Upper lobe of left lung (tissue), 6 donors: Measurements from ENCODE around the gene GAGE12J. TPM values are rescaled to one million over a fixed set of nuclear protein-coding genes. Genes with fewer than 3 reads are reported as not detected.
A peak's percentile ranks its signal among the peaks of the same experiment; 100 is the strongest.
"Not testable (repeated sequence)": the region's sequence is repeated elsewhere in the genome, so short reads cannot be mapped to it uniquely, and the experiment has no call there.

Source experiments
- ATAC-seq, 2 donors: fragments of 200-7000 bp; cut with Tn5 transposase; one replicate each; pipeline ENCODE4 v1.9.1; 2022; ENCODE audit warnings: mild to moderate bottlenecking in 2 of 2, moderate library complexity in 2 of 2; ENCODE audit not compliant: low FRiP score in 2 of 2
- DNase-seq, 2 donors: peaks; one replicate each; pipeline ENCODE4 v3.0.0-alpha.2; 2019 to 2020
- H3K27ac ChIP-seq, 4 donors: fragments of 200-600 bp; sonication (generic); one replicate each; pipeline ENCODE4 v1.5.1; 2016 to 2019
- H3K27me3 ChIP-seq, 4 donors: fragments of 200-600 bp; sonication (generic); one replicate each; pipeline ENCODE4 v1.5.1; 2017 to 2019
- H3K36me3 ChIP-seq, 4 donors: fragments of 200-600 bp; sonication (generic); one replicate each; pipeline ENCODE4 v1.5.1; 2016 to 2019
- H3K4me1 ChIP-seq, 4 donors: fragments of 200-600 bp; sonication (generic); one replicate each; pipeline ENCODE4 v1.5.1; 2018 to 2019
- H3K4me3 ChIP-seq, 4 donors: fragments of 200-600 bp; sonication (generic); one replicate each; pipeline ENCODE4 v1.5.1; 2017 to 2019; ENCODE audit warnings: mild to moderate bottlenecking in 2 of 4, moderate library complexity in 1 of 4
- H3K9me3 ChIP-seq, 4 donors: fragments of 200-600 bp; sonication (generic); one replicate each; pipeline ENCODE4 v1.5.1; 2018 to 2019
- EP300 ChIP-seq, 4 donors: sonication (generic); formaldehyde crosslinking; IDR thresholded peaks; one replicate each; pipeline ENCODE4 v1.5.1; 2017; ENCODE audit warnings: antibody characterized with exemption in 4 of 4, control low read depth in 2 of 4
- POLR2A ChIP-seq, 4 donors: fragments of 450-650 bp; IDR thresholded peaks; one replicate each; pipeline ENCODE4 v1.5.1; 2016 to 2017; ENCODE audit warnings: antibody characterized with exemption in 4 of 4, mild to moderate bottlenecking in 2 of 4
- POLR2AphosphoS5 ChIP-seq, 2 donors: sonication (generic); formaldehyde crosslinking; IDR thresholded peaks; one replicate each; pipeline ENCODE4 v1.5.1; 2017; ENCODE audit warnings: antibody characterized with exemption in 2 of 2
- WGBS, 2 donors: methylation state at CpG; one replicate each; pipeline ENCODE4 v1.1.5; 2017 to 2018; 5-methylcytosine and 5-hydroxymethylcytosine counted together
- total RNA-seq, 6 donors: library from RNA; depleted of rRNA in 4 of 6; stranded (reverse); fragments of >200 nt in 4 of 6; gene quantifications; one replicate each; pipeline versions ENCODE4 v1.1.0 to v1.2.1, GENCODE V29; 2016 to 2021
- TF ChIP-seq, protein P1 (sequence below), 6 experiments: fragments of 450-650 bp in 4 of 6; fragments of 200-600 bp in 2 of 6; sonication (generic) in 2 of 6; IDR thresholded peaks; one replicate each; pipeline ENCODE4 v1.5.1; 2016 to 2019; ENCODE audit warnings: antibody characterized with exemption in 6 of 6
- donor health status: DM: no; HTN: no; CAD: no; lungs with moderate emphysema.
- donor health status: DM: no; HTN: yes; CAD: no; lungs with severe emphysema.

The GAGE12J gene, protein sequence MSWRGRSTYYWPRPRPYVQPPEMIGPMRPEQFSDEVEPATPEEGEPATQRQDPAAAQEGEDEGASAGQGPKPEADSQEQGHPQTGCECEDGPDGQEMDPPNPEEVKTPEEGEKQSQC
- under 1 TPM in 1 of 6 donors, not detected in 5; 0.72 TPM for total RNA-seq

DNA sequence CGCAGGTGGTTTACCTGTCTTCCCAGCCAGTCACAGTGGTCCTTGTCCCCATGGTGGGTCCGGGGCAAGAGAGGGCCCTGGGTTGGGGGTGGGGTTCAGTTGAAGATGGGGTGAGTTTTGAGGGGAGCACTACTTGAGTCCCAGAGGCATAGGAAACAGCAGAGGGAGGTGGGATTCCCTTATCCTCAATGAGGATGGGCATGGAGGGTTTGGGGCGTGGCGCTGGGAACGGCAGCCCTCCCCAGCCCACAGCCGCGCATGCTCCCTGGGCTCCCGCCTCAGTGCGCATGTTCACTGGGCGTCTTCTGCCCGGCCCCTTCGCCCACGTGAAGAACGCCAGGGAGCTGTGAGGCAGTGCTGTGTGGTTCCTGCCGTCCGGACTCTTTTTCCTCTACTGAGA lies at the start of gene GAGE12J:
TSS of gene GAGE12J (plus strand) at position 301 of the 400 bp plus-strand sequence. CDS start 1,157 bp downstream, outside the sequence.
- DNase-seq, H3K27me3 ChIP-seq, H3K4me3 ChIP-seq, H3K27ac ChIP-seq, H3K9me3 ChIP-seq, H3K4me1 ChIP-seq, ATAC-seq, H3K36me3 ChIP-seq: not testable (repeated sequence)
- 100% methylated on average over 1 of the region's 16 CpGs; no CpG with 5 or more reads in 1 of the 2 donors for WGBS, 2 donors

DNA sequence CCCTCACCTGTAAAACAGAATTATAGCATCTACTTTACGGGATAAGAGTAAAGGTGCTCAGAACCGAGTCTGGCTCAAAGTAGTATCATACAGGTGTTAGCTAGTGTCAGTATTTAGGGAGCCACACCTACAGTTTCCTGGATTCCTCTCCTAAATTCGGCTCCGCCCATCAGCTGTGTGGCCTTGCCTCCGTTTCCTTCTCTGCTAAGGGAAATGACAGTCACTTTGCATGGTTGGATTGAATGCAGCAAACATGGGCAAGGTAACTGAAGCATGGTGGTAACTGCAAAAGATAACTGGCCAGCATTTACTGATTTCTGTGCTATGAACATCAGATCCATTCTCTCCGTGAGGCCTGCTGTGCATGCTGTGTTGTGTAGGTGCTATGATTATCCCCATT lies 49.4 kb upstream of the GAGE12J start:
- Histone ChIP-seq H3K36me3 (no peaks in the 10 kb centered on the region), H3K4me3 (no peak overlapping the region), H3K27ac (no peak overlapping the region), H3K27me3 (no peaks in the 10 kb centered on the region), H3K9me3 (peaks cover 0 to 7% (median 0%) of the 10 kb centered on the region in 4 donors), H3K4me1 (peaks cover 7 to 30% (median 20%) of the 10 kb centered on the region in 4 donors)
- WGBS, 2 donors: 51 to 54% methylated on average over 6 of the region's 6 CpGs
- TF ChIP-seq, protein P1, sequence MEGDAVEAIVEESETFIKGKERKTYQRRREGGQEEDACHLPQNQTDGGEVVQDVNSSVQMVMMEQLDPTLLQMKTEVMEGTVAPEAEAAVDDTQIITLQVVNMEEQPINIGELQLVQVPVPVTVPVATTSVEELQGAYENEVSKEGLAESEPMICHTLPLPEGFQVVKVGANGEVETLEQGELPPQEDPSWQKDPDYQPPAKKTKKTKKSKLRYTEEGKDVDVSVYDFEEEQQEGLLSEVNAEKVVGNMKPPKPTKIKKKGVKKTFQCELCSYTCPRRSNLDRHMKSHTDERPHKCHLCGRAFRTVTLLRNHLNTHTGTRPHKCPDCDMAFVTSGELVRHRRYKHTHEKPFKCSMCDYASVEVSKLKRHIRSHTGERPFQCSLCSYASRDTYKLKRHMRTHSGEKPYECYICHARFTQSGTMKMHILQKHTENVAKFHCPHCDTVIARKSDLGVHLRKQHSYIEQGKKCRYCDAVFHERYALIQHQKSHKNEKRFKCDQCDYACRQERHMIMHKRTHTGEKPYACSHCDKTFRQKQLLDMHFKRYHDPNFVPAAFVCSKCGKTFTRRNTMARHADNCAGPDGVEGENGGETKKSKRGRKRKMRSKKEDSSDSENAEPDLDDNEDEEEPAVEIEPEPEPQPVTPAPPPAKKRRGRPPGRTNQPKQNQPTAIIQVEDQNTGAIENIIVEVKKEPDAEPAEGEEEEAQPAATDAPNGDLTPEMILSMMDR (IDR thresholded peaks at IDR 0.05): no peak
- TF ChIP-seq POLR2A (IDR thresholded peaks at IDR 0.05): no peak
- TF ChIP-seq POLR2AphosphoS5 (IDR thresholded peaks at IDR 0.05): no peak
- no peak for TF ChIP-seq EP300 (IDR thresholded peaks at IDR 0.05)
- DNase-seq (no peak), ATAC-seq (no peak)

DNA sequence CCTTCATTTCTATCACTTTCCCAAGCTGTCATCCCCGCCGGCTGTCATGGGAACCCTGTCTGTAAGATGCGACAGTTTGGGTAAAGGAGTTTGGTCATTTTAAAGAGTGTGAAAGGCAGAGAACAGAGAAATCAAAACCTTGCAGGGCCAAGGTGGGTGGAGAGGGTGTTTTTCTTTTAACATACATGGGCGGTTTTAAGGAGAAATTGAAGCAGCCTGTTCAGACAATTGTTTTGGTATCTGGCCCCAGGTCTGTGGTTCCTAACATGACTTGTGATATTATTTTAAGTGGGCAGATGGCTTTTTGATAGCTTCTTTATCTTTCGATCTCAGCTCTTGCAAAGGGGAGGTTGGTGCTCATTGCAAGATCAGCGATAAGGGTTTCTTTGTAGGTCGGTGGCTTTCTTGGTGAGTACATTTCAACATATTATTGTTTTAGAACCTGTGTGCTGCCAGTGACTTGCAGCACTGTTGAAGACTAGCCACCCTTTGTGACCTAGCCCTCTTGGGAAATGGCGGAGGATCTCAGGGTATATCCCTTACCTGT lies 48.6 kb upstream of the GAGE12J start:
- Histone ChIP-seq H3K27me3 (no peaks in the 10 kb centered on the region), H3K27ac (no peak overlapping the region), H3K36me3 (no peaks in the 10 kb centered on the region), H3K9me3 (peaks cover 0 to 7% (median 0%) of the 10 kb centered on the region in 4 donors), H3K4me3 (no peak overlapping the region), H3K4me1 (peaks cover 7 to 30% (median 20%) of the 10 kb centered on the region in 4 donors)
- TF ChIP-seq POLR2AphosphoS5 (IDR thresholded peaks at IDR 0.05) (no peak), POLR2A (IDR thresholded peaks at IDR 0.05) (no peak), EP300 (IDR thresholded peaks at IDR 0.05) (no peak)
- TF ChIP-seq, protein P1 (IDR thresholded peaks at IDR 0.05): no peak
- WGBS, 2 donors: 69 to 81% methylated on average over 5 to 8 of the region's 8 CpGs
- DNase-seq (no peak), ATAC-seq (no peak)

DNA sequence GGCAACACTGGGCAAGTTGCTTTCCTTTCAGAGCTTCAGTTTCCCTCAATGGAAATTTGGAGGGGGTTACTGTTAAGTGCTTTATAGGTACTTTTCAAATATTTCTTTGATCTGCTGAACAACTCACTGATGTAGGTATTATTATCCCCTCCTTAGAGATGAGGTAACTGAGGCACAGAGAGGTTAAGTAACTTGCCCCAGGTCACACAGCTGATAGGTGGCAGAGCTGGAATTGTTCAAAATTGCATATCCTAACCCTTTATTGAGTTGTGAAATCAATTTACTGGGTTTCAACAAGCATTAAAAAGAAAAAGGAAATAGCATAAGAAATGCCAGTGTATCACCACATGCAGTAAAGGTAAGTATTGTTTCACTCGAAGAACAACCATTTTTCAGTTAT lies 45.6 kb upstream of the GAGE12J start:
- H3K27me3 ChIP-seq: no peaks in the 10 kb centered on the region
- no peak for ATAC-seq
- 61 to 74% methylated on average over 1 of the region's 1 CpG for WGBS, 2 donors
- no peaks in the 10 kb centered on the region for H3K36me3 ChIP-seq
- no peaks in the 10 kb centered on the region for H3K9me3 ChIP-seq
- TF ChIP-seq, protein P1 (IDR thresholded peaks at IDR 0.05): no peak
- TF ChIP-seq EP300 (IDR thresholded peaks at IDR 0.05): no peak
- no peak for TF ChIP-seq POLR2AphosphoS5 (IDR thresholded peaks at IDR 0.05)
- TF ChIP-seq POLR2A (IDR thresholded peaks at IDR 0.05): no peak
- H3K27ac ChIP-seq: no peak overlapping the region
- no peak for DNase-seq
- H3K4me1 ChIP-seq: peaks cover 7 to 19% (median 11%) of the 10 kb centered on the region in 4 donors
- H3K4me3 ChIP-seq: no peak overlapping the region

DNA sequence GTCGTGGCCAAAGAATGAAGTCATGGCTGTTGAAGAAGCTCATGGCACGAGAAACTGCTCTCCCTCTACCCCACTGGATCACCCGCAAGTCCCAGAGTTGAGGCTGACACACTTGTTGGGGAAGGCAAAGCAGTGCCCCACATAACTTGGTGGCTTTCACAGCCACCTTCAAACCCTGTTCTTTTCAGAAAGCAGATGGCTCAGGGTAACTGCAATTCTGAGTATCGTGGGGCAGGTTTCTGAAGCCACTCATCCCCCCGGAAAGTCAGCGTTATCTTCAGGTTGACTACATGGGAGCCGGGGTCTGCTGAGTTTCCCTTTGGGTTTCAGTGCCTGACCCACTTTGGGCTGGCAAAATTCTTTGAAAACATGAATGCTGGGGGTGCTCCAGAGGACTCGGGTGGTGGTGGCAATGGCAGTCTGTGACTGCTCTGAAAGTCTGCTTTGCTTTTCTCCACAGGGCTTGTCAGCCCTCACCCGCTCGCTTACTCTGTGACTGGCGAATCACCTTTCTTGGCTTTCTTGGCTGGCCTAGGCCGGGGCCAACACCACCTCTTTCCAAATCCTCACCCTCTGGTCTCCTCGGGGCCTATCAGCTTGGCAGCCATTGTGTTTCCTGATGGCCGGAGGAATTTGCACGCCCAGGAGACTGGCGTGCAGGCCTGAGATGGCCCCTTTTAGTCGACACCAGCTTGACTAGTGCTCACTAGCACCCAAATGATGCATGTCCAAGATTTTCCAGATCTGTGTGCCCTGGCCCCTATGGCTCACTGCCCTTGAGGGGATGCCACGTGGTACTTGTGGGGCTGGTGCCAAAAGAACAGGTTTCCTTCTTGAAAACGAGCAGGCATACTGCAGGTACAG lies 44.9 kb upstream of the GAGE12J start:
- Histone ChIP-seq H3K27me3 (no peaks in the 10 kb centered on the region), H3K9me3 (no peaks in the 10 kb centered on the region), H3K27ac (no peak overlapping the region), H3K36me3 (no peaks in the 10 kb centered on the region), H3K4me3 (no peak overlapping the region), H3K4me1 (peaks cover 3 to 12% (median 7%) of the 10 kb centered on the region in 4 donors)
- 67 to 77% methylated on average over 16 to 19 of the region's 19 CpGs for WGBS, 2 donors
- no peak for TF ChIP-seq POLR2AphosphoS5 (IDR thresholded peaks at IDR 0.05)
- no peak for TF ChIP-seq POLR2A (IDR thresholded peaks at IDR 0.05)
- TF ChIP-seq, protein P1 (IDR thresholded peaks at IDR 0.05): no peak
- no peak for TF ChIP-seq EP300 (IDR thresholded peaks at IDR 0.05)
- ATAC-seq (no peak), DNase-seq (peak in 1 of 2 donors; percentile 21)
